Right lobe of liver (tissue), 6 donors: ENCODE data around the gene ELP2. TPM values are rescaled to one million over a fixed set of nuclear protein-coding genes. Genes with fewer than 3 reads are reported as not detected.
"Not testable (repeated sequence)": the region's sequence is repeated elsewhere in the genome, so short reads cannot be mapped to it uniquely, and the experiment has no call there.

Experiments used
- ATAC-seq, 4 donors: fragments of 200-7000 bp; cut with Tn5 transposase; one replicate each; pipeline ENCODE4 v1.9.1; 2020; ENCODE audit warnings: mild to moderate bottlenecking in 4 of 4, moderate library complexity in 4 of 4
- DNase-seq, 3 donors: peaks; one replicate each; pipeline ENCODE4 v3.0.0-alpha.2; 2020
- H3K27ac ChIP-seq, 3 donors: fragments of 200-600 bp; one replicate each; pipeline ENCODE4 v1.8.0; 2022
- H3K27me3 ChIP-seq, 2 donors: fragments of 200-600 bp; one replicate each; pipeline ENCODE4 v1.8.0; 2022
- H3K36me3 ChIP-seq, 4 donors: fragments of 200-600 bp; sonication (generic) in 1 of 4; one replicate each; pipeline versions ENCODE4 v1.5.1 to v1.8.0; 2017 to 2022; ENCODE audit warnings: control low read depth in 1 of 4
- H3K4me1 ChIP-seq, 4 donors: fragments of 200-600 bp; sonication (generic) in 1 of 4; one replicate each; pipeline versions ENCODE4 v1.5.1 to v1.8.0; 2017 to 2022; ENCODE audit warnings: control low read depth in 1 of 4
- H3K4me3 ChIP-seq, 3 donors: fragments of 200-600 bp; one replicate each; pipeline ENCODE4 v1.8.0; 2022
- H3K9me3 ChIP-seq, 4 donors: fragments of 200-600 bp; sonication (generic) in 1 of 4; one replicate each; pipeline versions ENCODE4 v1.5.1 to v1.8.0; 2017 to 2022; ENCODE audit warnings: control low read depth in 1 of 4
- CTCF ChIP-seq, 4 donors: fragments of 200-600 bp in 3 of 4; fragments of 450-650 bp in 1 of 4; IDR thresholded peaks; one replicate each; pipeline versions ENCODE4 v1.5.1 to v1.8.0; 2016 to 2022; ENCODE audit warnings: antibody characterized with exemption in 4 of 4, mild to moderate bottlenecking in 2 of 4
- POLR2A ChIP-seq: fragments of 450-650 bp; IDR thresholded peaks from one replicate; pipeline ENCODE4 v1.6.1; 2017; ENCODE audit warnings: antibody characterized with exemption, mild to moderate bottlenecking
- WGBS: methylation state at CpG from one replicate; pipeline ENCODE4 v1.1.6; 2018; ENCODE audit warnings: low coverage, low lambda C conversion rate; ENCODE audit not compliant: insufficient coverage; ENCODE audit errors: missing lambda C conversion rate; 5-methylcytosine and 5-hydroxymethylcytosine counted together
- intact Hi-C, 2 donors: fragments of 100-400 bp; cut with DNase I; formaldehyde crosslinking; loops; one replicate each; pipeline versions ENCODE4 v1.11.2 to v1.14.1; 2022
- total RNA-seq, 6 experiments: library from RNA; depleted of rRNA in 2 of 6; stranded (reverse); fragments of >200 nt in 2 of 6; fragmentation: NEBNext Ultra II Directional in 3 of 6; extraction: Animal tissue kit (Norgen Biotek cat#: 25700) in 3 of 6; gene quantifications; one replicate each; pipeline versions ENCODE4 v1.1.0 to v1.2.4, GENCODE V29; 2016 to 2023
- donor health status: DM: no; HTN: yes; CAD: no.
- donor health status: DM: no; HTN: no; CAD: no.
- donor health status: DM: no; HTN: no; CAD: no.
- donor health status: DM: no; HTN: yes; CAD: no.
- donor health status: DM: no; HTN: yes; CAD: no.

The ELP2 gene
- total RNA-seq, 6 experiments from 2014 or later: 26.9 to 58.7 (median 50.3) TPM

DNA sequence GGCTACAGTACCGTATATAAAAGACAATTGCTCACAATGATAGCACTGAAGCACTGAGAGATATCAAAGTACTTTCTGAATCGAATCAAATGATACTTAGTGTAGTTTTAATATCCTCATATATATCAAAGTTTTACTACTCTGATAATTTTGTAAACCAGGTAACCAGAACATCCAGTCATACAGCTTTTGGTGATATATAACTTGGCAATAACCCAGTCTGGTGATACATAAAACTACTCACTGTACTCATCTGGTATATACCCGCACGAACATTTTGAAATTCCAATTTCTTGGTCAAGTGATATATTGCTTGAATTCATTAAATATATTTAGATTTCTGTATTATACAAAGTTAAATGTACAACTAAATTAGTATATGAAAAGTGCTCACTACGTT is 21.1 kb upstream of the ELP2 start:
- H3K36me3 ChIP-seq: peaks cover 0 to 18% (median 4%) of the 10 kb centered on the region in 4 donors
- H3K27ac ChIP-seq: no peak overlapping the region
- WGBS: 91% methylated on average over 5 of the region's 5 CpGs
- H3K4me3 ChIP-seq: no peak overlapping the region
- H3K9me3 ChIP-seq: no peaks in the 10 kb centered on the region
- TF ChIP-seq POLR2A (no peak), CTCF (IDR thresholded peaks at IDR 0.05) (no peak)
- ATAC-seq (no peak), DNase-seq (no peak)
- no peaks in the 10 kb centered on the region for H3K27me3 ChIP-seq
- intact Hi-C loops: no loop called here
- no peaks in the 10 kb centered on the region for H3K4me1 ChIP-seq

DNA sequence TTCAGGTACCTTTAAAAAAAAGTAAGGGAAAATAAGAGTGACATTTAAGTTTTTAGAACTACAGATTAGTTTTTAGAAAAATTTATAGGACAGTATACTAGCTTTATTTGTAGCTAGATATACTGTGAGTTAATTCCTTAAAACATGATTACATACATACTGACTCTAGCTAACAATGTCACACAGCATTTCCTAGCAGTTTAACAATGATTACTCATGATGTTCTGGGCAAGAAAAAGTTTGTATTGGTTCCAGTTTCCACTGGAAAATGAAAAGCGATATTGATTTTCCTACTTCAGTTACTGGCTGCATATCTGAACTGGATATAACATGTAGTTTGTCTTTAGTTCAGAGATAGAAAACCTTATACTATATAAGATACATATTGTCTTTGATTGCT is 20.0 kb upstream of the ELP2 start:
- Histone ChIP-seq H3K27me3 (no peaks in the 10 kb centered on the region), H3K4me3 (no peak overlapping the region), H3K4me1 (no peaks in the 10 kb centered on the region), H3K27ac (no peak overlapping the region), H3K36me3 (peaks cover 0 to 26% (median 7%) of the 10 kb centered on the region in 4 donors), H3K9me3 (no peaks in the 10 kb centered on the region)
- intact Hi-C loops: no loop called here
- TF ChIP-seq CTCF (IDR thresholded peaks at IDR 0.05) (no peak), POLR2A (no peak)
- no peak for DNase-seq
- no peak for ATAC-seq
- 100% methylated on average over 1 of the region's 1 CpG for WGBS

DNA sequence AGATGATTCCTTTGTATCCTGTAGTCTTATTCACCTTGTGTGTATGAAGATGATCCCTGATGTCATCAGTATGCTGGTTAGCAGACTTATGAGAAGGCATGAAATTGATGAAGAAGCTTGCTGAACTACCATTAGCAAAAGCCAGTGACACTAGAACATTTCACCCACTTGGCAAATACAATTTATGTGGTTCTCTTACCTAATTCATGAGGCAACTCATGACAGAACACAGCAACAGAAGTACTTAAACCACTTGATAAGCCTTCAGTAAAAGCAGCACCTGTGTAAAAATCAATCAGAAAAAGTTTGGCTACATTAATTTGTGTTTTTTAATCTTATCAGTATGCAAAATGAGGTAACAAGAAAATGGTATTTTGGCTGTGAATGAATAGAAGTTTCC is 17.4 kb upstream of the ELP2 start:
- Histone ChIP-seq H3K4me1 (no peaks in the 10 kb centered on the region), H3K27me3 (no peaks in the 10 kb centered on the region), H3K36me3 (peaks cover 0 to 26% (median 7%) of the 10 kb centered on the region in 4 donors), H3K9me3 (no peaks in the 10 kb centered on the region), H3K4me3 (no peak overlapping the region), H3K27ac (no peak overlapping the region)
- ATAC-seq (peak in 1 of 4 donors; percentile 38), DNase-seq (no peak)
- no peak for TF ChIP-seq CTCF (IDR thresholded peaks at IDR 0.05)
- TF ChIP-seq POLR2A: no peak
- intact Hi-C loops: no loop called here

- WGBS: 88% methylated on average over 4 of the region's 4 CpGs
- no peak for DNase-seq
- H3K27ac ChIP-seq: no peak overlapping the region
- TF ChIP-seq CTCF (IDR thresholded peaks at IDR 0.05) (no peak), POLR2A (no peak)
- no peak overlapping the region for H3K4me3 ChIP-seq
- H3K36me3 ChIP-seq: peaks cover 0 to 26% (median 7%) of the 10 kb centered on the region in 4 donors
- H3K4me1 ChIP-seq: no peaks in the 10 kb centered on the region
- no peaks in the 10 kb centered on the region for H3K27me3 ChIP-seq
- intact Hi-C loops: no loop called here
- no peaks in the 10 kb centered on the region for H3K9me3 ChIP-seq
- ATAC-seq: no peak
Measured at GRCh38 chr18:36114251-36114650, 15.4 kb upstream of the ELP2 start.

DNA sequence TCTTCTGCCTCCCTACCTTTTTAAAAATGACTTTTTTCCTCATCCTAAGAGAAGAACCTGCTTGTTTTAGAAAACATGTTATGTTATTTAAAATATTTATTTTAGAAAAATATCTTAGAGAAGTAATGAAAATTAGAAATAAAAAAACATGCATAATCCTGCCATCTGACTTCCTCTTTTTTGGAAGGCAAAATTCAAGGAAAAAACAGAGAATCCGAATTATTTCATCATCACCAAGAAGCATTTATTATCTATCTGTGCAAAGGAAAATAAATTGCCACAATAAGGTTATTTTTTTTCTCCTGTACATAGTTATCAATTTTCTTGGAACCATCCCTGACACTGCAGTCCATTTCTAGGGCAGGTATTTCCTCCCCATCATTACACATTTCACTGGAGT is 15.0 kb upstream of the ELP2 start:
- WGBS: 50% methylated on average over 1 of the region's 1 CpG
- no peaks in the 10 kb centered on the region for H3K4me1 ChIP-seq
- ATAC-seq (no peak), DNase-seq (no peak)
- intact Hi-C loops: no loop called here
- H3K9me3 ChIP-seq: no peaks in the 10 kb centered on the region
- no peak overlapping the region for H3K27ac ChIP-seq
- H3K4me3 ChIP-seq: no peak overlapping the region
- no peaks in the 10 kb centered on the region for H3K27me3 ChIP-seq
- no peak for TF ChIP-seq POLR2A
- TF ChIP-seq CTCF (IDR thresholded peaks at IDR 0.05): no peak
- H3K36me3 ChIP-seq: peaks cover 0 to 26% (median 7%) of the 10 kb centered on the region in 4 donors

DNA sequence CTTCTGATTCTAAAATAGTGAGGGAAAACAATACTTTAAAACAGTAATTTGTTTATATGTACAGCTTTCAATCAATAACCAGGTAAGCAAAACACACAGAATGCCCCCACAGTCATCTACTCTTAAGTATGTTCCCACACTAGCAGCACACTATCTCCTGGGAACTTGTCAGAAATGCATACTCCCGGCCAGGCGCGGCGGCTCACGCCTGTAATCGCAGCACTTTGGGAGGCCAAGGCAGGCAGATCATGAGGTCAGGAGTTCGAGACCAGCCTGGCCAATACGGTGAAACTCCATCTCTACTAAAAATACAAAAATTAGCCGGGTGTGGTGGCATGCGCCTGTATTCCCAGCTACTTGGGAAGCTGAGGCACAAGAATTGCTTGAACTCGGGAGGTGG is 12.9 kb upstream of the ELP2 start:
- H3K27ac ChIP-seq, H3K4me1 ChIP-seq, intact Hi-C loops, DNase-seq, H3K27me3 ChIP-seq, H3K9me3 ChIP-seq, ATAC-seq, H3K4me3 ChIP-seq: not testable (repeated sequence)
- WGBS: 91% methylated on average over 8 of the region's 11 CpGs
- H3K36me3 ChIP-seq: peaks cover 0 to 34% (median 7%) of the 10 kb centered on the region in 4 donors
